BE2C (cell line): Measurements from ENCODE around the gene PAM16.
A peak's percentile ranks its signal among the peaks of the same experiment; 100 is the strongest.

Source experiments
- DNase-seq: peaks from one replicate; pipeline ENCODE4 v3.0.0-alpha.2; 2020
- H3K27me3 ChIP-seq: fragments of 250-450 bp; sonication (Bioruptor Pico); 2 replicates; pipeline ENCODE4 v1.5.1; 2020; ENCODE audit warnings: mild to moderate bottlenecking
- H3K36me3 ChIP-seq: fragments of 250-450 bp; sonication (Bioruptor Pico); 2 replicates; pipeline ENCODE4 v1.5.1; 2020; ENCODE audit warnings: mild to moderate bottlenecking
- H3K4me1 ChIP-seq: fragments of 250-450 bp; sonication (Bioruptor Pico); 2 replicates; pipeline ENCODE4 v1.5.1; 2020
- H3K4me3 ChIP-seq: 2 replicates; pipeline ENCODE4 v1.5.1; 2011; ENCODE audit warnings: low read depth, low read length
- H3K9me3 ChIP-seq: fragments of 250-450 bp; sonication (Bioruptor Pico); 2 replicates; pipeline ENCODE4 v1.5.1; 2020
- TF ChIP-seq, protein P1 (sequence below): IDR thresholded peaks from 2 replicates; pipeline ENCODE4 v1.5.1; 2012; ENCODE audit warnings: mild to moderate bottlenecking, low read depth, low read length

The PAM16 gene

DNA sequence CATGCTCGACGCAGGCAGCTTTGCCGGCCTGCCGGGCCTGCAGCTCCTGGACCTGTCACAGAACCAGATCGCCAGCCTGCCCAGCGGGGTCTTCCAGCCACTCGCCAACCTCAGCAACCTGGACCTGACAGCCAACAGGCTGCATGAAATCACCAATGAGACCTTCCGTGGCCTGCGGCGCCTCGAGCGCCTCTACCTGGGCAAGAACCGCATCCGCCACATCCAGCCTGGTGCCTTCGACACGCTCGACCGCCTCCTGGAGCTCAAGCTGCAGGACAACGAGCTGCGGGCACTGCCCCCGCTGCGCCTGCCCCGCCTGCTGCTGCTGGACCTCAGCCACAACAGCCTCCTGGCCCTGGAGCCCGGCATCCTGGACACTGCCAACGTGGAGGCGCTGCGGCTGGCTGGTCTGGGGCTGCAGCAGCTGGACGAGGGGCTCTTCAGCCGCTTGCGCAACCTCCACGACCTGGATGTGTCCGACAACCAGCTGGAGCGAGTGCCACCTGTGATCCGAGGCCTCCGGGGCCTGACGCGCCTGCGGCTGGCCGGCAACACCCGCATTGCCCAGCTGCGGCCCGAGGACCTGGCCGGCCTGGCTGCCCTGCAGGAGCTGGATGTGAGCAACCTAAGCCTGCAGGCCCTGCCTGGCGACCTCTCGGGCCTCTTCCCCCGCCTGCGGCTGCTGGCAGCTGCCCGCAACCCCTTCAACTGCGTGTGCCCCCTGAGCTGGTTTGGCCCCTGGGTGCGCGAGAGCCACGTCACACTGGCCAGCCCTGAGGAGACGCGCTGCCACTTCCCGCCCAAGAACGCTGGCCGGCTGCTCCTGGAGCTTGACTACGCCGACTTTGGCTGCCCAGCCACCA, 30.2 kb upstream of the PAM16 start:
- peaks cover 29% of the 10 kb centered on the region for H3K36me3 ChIP-seq
- peak; percentile 8 for DNase-seq
- TF ChIP-seq, protein P1, sequence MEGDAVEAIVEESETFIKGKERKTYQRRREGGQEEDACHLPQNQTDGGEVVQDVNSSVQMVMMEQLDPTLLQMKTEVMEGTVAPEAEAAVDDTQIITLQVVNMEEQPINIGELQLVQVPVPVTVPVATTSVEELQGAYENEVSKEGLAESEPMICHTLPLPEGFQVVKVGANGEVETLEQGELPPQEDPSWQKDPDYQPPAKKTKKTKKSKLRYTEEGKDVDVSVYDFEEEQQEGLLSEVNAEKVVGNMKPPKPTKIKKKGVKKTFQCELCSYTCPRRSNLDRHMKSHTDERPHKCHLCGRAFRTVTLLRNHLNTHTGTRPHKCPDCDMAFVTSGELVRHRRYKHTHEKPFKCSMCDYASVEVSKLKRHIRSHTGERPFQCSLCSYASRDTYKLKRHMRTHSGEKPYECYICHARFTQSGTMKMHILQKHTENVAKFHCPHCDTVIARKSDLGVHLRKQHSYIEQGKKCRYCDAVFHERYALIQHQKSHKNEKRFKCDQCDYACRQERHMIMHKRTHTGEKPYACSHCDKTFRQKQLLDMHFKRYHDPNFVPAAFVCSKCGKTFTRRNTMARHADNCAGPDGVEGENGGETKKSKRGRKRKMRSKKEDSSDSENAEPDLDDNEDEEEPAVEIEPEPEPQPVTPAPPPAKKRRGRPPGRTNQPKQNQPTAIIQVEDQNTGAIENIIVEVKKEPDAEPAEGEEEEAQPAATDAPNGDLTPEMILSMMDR = no peak
- no peaks in the 10 kb centered on the region for H3K9me3 ChIP-seq
- no peak overlapping the region for H3K4me3 ChIP-seq
- no peaks in the 10 kb centered on the region for H3K27me3 ChIP-seq
- H3K4me1 ChIP-seq = peaks cover 33% of the 10 kb centered on the region

- Histone ChIP-seq H3K27me3 (no peaks in the 10 kb centered on the region), H3K9me3 (no peaks in the 10 kb centered on the region), H3K4me1 (peaks cover 33% of the 10 kb centered on the region), H3K4me3 (no peak overlapping the region), H3K36me3 (peaks cover 27% of the 10 kb centered on the region)
- DNase-seq = no peak
- TF ChIP-seq, protein P1 = no peak
Observed at GRCh38 chr16:4380119-4381063, 29.3 kb upstream of the PAM16 start.

GRCh38 chr16:4378999-4379690, 28.0 kb upstream of the PAM16 start:
- Histone ChIP-seq H3K36me3 (peaks cover 25% of the 10 kb centered on the region), H3K4me3 (no peak overlapping the region), H3K9me3 (no peaks in the 10 kb centered on the region), H3K4me1 (peaks cover 31% of the 10 kb centered on the region), H3K27me3 (no peaks in the 10 kb centered on the region)
- no peak for DNase-seq
- TF ChIP-seq, protein P1 = no peak

- DNase-seq = peak; percentile 13
- H3K27me3 ChIP-seq = no peaks in the 10 kb centered on the region
- peaks cover 25% of the 10 kb centered on the region for H3K36me3 ChIP-seq
- H3K4me1 ChIP-seq = peaks cover 32% of the 10 kb centered on the region
- no peaks in the 10 kb centered on the region for H3K9me3 ChIP-seq
- TF ChIP-seq, protein P1 = no peak
- H3K4me3 ChIP-seq = no peak overlapping the region
Observed at GRCh38 chr16:4378161-4378666, 27.1 kb upstream of the PAM16 start.

DNA sequence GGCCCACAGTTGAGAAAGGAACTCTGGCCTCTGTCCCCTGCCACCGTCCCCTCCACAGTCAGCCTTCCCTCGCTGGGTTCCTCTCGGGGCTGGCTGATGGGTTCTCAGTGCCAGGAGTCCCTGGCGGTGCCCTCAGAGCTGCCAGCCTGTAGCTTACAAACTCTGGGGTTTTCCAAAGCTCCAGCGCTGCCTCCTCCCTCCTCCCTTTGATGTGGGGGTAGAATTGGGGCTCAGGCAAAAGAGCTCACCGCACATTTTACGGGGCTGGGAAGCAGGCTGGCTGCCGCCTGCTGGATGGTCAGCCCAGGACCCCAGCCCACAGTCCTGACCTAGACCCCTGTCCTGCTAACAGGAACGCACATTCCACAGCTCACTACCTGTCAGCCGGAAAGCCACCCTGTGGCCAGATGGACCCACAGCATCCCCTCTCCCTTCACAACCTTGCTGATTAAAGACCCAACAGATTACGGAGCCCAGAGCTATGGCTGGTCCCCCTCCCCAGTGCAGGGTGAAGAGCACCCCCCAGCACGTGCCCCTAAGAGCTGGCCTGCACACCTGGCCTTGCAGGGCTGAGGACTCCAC, 26.5 kb upstream of the PAM16 start:
- Histone ChIP-seq H3K36me3 (peaks cover 22% of the 10 kb centered on the region), H3K27me3 (no peaks in the 10 kb centered on the region), H3K4me3 (no peak overlapping the region), H3K4me1 (peaks cover 33% of the 10 kb centered on the region), H3K9me3 (no peaks in the 10 kb centered on the region)
- no peak for DNase-seq
- TF ChIP-seq, protein P1 = peak; percentile 23; the same call in 1 of the 2 replicates
